NCI-H128 (cell line): ENCODE results near the gene CNTLN.
"Not testable (repeated sequence)": the region's sequence is repeated elsewhere in the genome, so short reads cannot be mapped to it uniquely, and the experiment has no call there.

Experiments used
- DNase-seq: peaks from one replicate; lab custom pipeline; 2025; ENCODE audit not compliant: unreplicated experiment; lab: John Stamatoyannopoulos, UW

The CNTLN gene

GRCh38 chr9:17488662-17489061, 353.8 kb downstream of the CNTLN start:
- DNase-seq = no peak

DNA sequence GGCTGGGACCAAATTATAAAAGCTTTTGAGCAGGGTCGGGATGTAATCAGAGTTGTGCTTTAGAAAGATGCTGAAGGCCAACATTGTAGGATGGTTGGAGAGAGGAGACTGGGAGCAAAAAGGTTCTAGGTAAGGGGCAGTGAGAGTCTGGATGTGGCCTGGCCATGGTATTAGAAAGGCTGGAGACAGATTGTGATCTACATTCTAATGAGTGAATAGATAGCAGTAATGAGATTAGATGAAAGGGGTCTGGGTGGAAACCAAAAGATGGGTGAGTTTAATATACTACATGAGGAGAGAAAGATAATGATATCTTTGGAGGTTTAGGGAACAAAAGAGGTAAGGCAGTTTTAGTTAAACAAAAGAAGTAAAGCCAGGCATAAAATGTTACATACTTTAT, 355.3 kb downstream of the CNTLN start:
- no peak for DNase-seq

GRCh38 chr9:17491780-17492179, 356.9 kb downstream of the CNTLN start:
- no peak for DNase-seq

DNA sequence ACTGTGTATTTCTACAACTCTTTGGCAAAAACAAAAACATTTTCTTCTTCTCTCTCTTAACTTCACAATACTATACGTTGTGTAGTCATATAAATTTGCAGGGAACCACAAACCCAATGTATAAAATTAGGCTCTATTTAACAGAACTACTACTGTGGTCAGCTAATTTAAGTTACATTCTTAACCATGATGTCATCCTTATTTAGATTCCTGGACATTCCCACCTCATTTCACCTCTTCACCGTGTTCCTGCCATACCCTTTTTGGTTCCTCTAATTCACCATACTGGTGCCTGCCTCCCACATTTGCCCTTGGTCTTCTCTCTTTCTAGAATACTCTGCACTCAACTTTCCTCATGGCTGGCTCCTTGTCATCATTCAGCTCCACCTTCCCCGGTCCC, 368.4 kb downstream of the CNTLN start:
- no peak for DNase-seq

GRCh38 chr9:17509151-17509550, 374.3 kb downstream of the CNTLN start:
- DNase-seq = no peak

GRCh38 chr9:17509701-17510100, 374.9 kb downstream of the CNTLN start:
- no peak for DNase-seq

- no peak for DNase-seq
These were observed 384.9 kb downstream of the CNTLN start for GRCh38 chr9:17519761-17520160.

- no peak for DNase-seq
These were observed 385.6 kb downstream of the CNTLN start for GRCh38 chr9:17520268-17521064.

DNA sequence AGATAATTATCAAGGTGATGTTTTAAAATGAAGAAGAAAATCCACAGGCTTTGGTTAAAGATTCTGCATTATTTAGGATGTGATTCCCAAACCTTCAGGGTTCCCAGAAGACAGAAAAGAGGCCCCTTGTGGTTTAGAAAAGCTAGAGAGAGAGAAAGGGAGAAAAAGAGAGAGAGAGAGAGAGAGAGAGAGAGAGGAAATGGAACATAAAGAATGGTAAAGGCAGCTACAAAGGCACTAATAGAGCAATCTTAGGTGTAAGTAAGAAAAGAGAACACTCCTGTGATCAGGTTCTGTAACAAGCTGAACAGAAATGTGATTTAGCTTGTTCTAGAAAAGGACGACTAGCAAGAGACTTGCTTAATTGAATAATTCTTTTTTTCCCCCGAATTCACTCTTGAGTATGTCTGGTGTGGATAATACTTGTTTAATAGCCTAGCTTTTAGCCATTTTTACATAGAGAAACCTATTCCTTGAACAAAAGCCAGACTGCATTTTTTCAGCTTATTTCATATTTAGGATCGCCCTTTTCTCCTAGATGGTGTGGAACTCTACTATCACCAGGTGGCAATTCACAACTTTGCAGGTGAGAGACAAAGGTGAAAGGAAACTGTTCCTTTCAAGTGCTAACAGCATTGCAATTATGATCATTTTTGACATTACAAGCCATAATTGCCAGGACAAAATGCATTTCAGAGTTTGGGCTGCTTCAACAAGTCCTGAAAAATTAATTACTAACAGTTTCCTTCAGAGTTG, 386.4 kb downstream of the CNTLN start:
- DNase-seq = no peak

- DNase-seq = not testable (repeated sequence)
These were observed 391.9 kb downstream of the CNTLN start for GRCh38 chr9:17526726-17527125.

DNA sequence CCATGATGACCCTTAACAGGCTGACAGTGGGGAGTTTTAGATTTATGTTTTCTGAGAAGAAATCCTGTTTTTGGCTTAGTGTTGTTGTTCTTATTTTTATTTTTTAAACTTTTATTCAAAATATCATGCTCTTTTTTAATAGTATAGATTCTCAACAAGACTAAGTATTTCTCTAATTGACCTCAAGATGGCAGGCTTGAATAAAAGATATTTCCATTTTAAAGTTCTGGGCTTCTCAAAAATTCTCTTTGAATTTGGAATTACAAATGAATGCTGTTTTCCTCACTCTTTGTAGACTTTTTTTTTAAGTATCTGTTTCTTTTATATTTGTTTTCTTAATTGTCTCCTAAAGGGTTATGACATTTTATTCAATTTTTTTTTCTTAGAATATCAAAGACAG, 394.0 kb downstream of the CNTLN start:
- no peak for DNase-seq

DNA sequence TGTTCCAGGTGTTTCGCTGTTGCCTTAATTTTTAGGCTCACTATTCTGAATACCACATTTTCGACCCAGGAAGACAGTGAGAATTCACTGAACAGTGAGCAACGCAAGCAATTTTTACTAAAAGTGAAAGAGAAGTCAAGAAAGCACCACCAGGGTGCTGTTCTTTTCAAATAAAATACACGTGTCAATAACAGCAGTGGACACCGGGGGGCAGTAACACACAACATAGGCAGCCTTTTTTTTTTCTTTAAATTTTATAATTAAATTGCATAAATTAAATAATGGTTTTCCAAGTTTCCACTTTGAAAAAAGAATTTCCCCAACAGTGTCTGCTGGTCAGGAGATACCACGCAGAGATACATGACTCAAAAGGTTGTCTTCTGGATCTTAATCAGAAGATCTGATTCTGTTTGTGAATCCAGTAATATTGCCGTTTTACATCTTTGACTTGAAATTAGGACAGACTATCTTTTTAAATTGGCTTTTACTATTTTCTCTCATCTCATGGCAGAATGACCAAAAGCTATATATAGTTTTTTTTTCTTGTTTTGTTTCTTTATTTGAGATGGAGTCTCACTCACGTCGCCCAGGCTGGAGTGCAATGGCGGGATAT, 396.9 kb downstream of the CNTLN start:
- no peak for DNase-seq

- no peak for DNase-seq
These were observed 397.6 kb downstream of the CNTLN start for GRCh38 chr9:17532461-17532860.

GRCh38 chr9:17535176-17535575, 400.3 kb downstream of the CNTLN start:
- no peak for DNase-seq

DNA sequence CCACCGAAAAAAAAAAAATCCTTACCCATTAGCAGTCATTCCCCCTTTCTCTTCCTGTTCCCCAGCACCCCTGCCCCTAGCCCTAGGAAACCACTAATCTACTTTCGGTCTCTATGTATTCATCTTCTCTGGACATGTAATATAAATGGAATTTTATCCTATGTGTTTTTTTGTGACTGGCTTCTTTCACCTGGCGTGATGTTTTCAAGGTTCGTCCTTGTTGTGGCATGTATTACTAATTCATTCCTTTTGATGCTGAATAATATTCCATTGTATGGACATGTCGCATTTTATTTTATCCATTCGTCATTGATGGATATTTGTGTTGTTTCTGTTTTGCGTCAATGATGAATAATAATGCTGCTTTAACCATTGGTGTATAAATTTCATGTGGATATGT, 401.2 kb downstream of the CNTLN start:
- no peak for DNase-seq

- no peak for DNase-seq
These were observed 416.2 kb downstream of the CNTLN start for GRCh38 chr9:17551023-17551422.
